ENCODE results near the gene YARS1.

DNA sequence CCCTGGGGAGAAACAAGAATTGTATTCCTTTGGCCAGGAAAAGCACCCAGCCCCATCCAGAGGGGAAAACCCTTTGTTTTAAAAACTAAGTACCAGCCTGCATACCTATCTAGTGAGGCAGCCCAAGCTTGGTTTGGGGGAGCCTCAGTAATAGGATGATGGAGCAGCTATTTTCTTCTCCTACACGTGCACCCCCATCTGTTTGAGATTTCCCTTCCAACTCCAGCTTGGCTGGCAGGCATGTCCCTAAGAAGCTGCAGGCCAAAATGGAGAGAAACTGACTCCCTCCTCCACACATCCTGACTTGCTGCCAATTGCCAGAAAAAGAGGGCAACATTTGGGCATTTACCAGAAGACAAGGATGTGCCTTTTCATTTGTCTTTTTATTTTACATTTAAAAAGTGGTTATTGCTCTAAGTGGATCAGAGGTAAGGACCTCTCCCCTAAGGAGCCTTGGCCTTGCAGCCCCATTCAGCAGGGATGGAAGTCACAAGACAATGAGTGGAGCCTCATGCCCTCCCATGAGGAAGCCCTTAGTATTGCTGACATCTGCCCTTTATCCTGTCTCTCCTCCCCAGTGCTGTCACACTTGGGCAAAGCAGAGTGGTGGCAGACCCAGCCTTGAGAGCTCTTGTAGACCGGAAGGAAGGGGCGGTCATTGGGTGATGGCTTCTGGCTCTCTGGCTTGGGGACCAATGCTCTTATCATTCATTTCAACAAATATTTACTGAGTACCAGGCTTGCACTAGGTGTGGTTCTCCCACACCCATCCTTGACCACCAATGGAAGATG lies 44.9 kb upstream of the YARS1 start:
- TF ChIP-seq, protein P1, sequence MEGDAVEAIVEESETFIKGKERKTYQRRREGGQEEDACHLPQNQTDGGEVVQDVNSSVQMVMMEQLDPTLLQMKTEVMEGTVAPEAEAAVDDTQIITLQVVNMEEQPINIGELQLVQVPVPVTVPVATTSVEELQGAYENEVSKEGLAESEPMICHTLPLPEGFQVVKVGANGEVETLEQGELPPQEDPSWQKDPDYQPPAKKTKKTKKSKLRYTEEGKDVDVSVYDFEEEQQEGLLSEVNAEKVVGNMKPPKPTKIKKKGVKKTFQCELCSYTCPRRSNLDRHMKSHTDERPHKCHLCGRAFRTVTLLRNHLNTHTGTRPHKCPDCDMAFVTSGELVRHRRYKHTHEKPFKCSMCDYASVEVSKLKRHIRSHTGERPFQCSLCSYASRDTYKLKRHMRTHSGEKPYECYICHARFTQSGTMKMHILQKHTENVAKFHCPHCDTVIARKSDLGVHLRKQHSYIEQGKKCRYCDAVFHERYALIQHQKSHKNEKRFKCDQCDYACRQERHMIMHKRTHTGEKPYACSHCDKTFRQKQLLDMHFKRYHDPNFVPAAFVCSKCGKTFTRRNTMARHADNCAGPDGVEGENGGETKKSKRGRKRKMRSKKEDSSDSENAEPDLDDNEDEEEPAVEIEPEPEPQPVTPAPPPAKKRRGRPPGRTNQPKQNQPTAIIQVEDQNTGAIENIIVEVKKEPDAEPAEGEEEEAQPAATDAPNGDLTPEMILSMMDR (IDR thresholded peaks at IDR 0.05), result no peak
- no peak for TF ChIP-seq POLR2A (IDR thresholded peaks at IDR 0.05)

All from lower leg skin (tissue), 3 donors.